HepG2 (cell line): ENCODE results near the gene SYT7. TPM values are rescaled to one million over a fixed set of nuclear protein-coding genes. Genes with fewer than 3 reads are reported as not detected.

ENCODE experiments used
- microRNA counts: library from miRNA; unstranded; fragments of <30 nt; microRNA quantifications from one replicate; lab custom pipeline; 2015
- microRNA-seq: library from miRNA; unstranded; fragments of <30 nt; microRNA quantifications from one replicate; pipeline ENCODE4, GENCODE V29; 2020
- polyA plus RNA-seq, 8 experiments: library from polyadenylated mRNA; depleted of rRNA in 3 of 8; stranded (reverse) in 7 of 8; unstranded in 1 of 8; fragments of >200 nt; fragmentation: Illumina TruSeq in 4 of 8; extraction: Trizol in 4 of 8; gene quantifications; 2 replicates each; pipeline versions ENCODE4 v1.2.1 to v1.2.3, GENCODE V29; 2011 to 2016; ENCODE audit warnings: low read depth in 4 of 8, missing spikeins in 1 of 8, mixed read lengths in 1 of 8; ENCODE audit not compliant: insufficient read depth in 1 of 8
- small RNA-seq, 3 experiments: library from RNA; depleted of rRNA; stranded (forward); fragments of <200 nt; gene quantifications; one replicate each; pipeline ENCODE3, GENCODE V24; 2012; ENCODE audit warnings: low read depth in 2 of 3, low replicate concordance in 1 of 3; ENCODE audit not compliant: insufficient read length in 3 of 3, insufficient read depth in 2 of 3
- total RNA-seq, 5 experiments: library from RNA; depleted of rRNA; stranded (reverse); fragments of >200 nt; fragmentation: Illumina TruSeq; extraction: Trizol; gene quantifications; 2 replicates each; pipeline ENCODE4 v1.2.3, GENCODE V29; 2016; ENCODE audit warnings: low read depth in 1 of 5

SYT7 gene
- total and polyA plus RNA-seq, 2 of the 13 experiments (the other 11 are each of a cell fraction or from before 2014, with no cell fraction given) = 1.4 to 4.4 TPM

MicroRNA genes within 50 kb of the gene (microRNA counts, 767-probe panel; counts per million panel counts)
- microRNA hsa-miR-4488 (lab: Ali Mortazavi, UCI) = not detected

Small RNA genes lying within 50 kb of the gene (microRNA-seq; reads per million reads assigned to microRNA genes)
- gene MIR4488 = not detected

Small RNA genes lying within 50 kb of the gene (small RNA-seq; reads per million reads assigned to genes)
- 0 reads per million in 3 experiments for gene MIR4488

Other genes with a start within 250 kb of the SYT7 start
- gene DDB1, start 248.0 kb downstream of the SYT7 start, total RNA-seq (2016; rRNA removed; fragmentation: Illumina TruSeq; extraction: Trizol) = 266 and 292 TPM in 2 replicates
- gene DDB1, start 248.0 kb downstream of the SYT7 start, polyA plus RNA-seq (2011; rRNA removed) = 175 and 217 TPM in 2 replicates
- gene TKFC, start 247.8 kb downstream of the SYT7 start, total RNA-seq (2016; rRNA removed; fragmentation: Illumina TruSeq; extraction: Trizol) = 173 and 197 TPM in 2 replicates
- gene TKFC, start 247.8 kb downstream of the SYT7 start, polyA plus RNA-seq (2011; rRNA removed) = 147 and 237 TPM in 2 replicates
- 11.5 and 14.9 TPM in 2 replicates for gene CYB561A3, start 219.2 kb downstream of the SYT7 start, total RNA-seq (2016; rRNA removed; fragmentation: Illumina TruSeq; extraction: Trizol)
- gene CYB561A3, start 219.2 kb downstream of the SYT7 start, polyA plus RNA-seq (2011; rRNA removed) = 11.4 and 14.7 TPM in 2 replicates
- 29.7 and 43.5 TPM in 2 replicates for gene TMEM138, start 218.7 kb downstream of the SYT7 start, total RNA-seq (2016; rRNA removed; fragmentation: Illumina TruSeq; extraction: Trizol)
- gene TMEM138, start 218.7 kb downstream of the SYT7 start, polyA plus RNA-seq (2011; rRNA removed) = 51.0 and 61.0 TPM in 2 replicates
- 25.2 and 25.4 TPM in 2 replicates for gene TMEM216, start 188.5 kb downstream of the SYT7 start, total RNA-seq (2016; rRNA removed; fragmentation: Illumina TruSeq; extraction: Trizol)
- 53.7 and 60.1 TPM in 2 replicates for gene TMEM216, start 188.5 kb downstream of the SYT7 start, polyA plus RNA-seq (2011; rRNA removed)
- 29.4 and 34.1 TPM in 2 replicates for gene CPSF7, start 151.1 kb downstream of the SYT7 start, total RNA-seq (2016; rRNA removed; fragmentation: Illumina TruSeq; extraction: Trizol)
- gene CPSF7, start 151.1 kb downstream of the SYT7 start, polyA plus RNA-seq (2011; rRNA removed) = 36.8 and 40.6 TPM in 2 replicates
- 44.2 and 53.3 TPM in 2 replicates for gene SDHAF2, start 151.0 kb downstream of the SYT7 start, total RNA-seq (2016; rRNA removed; fragmentation: Illumina TruSeq; extraction: Trizol)
- gene SDHAF2, start 151.0 kb downstream of the SYT7 start, polyA plus RNA-seq (2011; rRNA removed) = 70.4 and 70.5 TPM in 2 replicates
- gene LRRC10B, start 72.3 kb downstream of the SYT7 start, total RNA-seq (2016; rRNA removed; fragmentation: Illumina TruSeq; extraction: Trizol) = not detected in 2 replicates
- gene LRRC10B, start 72.3 kb downstream of the SYT7 start, polyA plus RNA-seq (2011; rRNA removed) = not detected in 2 replicates
- gene DAGLA, start 99.3 kb upstream of the SYT7 start, total RNA-seq (2016; rRNA removed; fragmentation: Illumina TruSeq; extraction: Trizol) = 2.3 and 3.9 TPM in 2 replicates
- 2.6 and 3.3 TPM in 2 replicates for gene DAGLA, start 99.3 kb upstream of the SYT7 start, polyA plus RNA-seq (2011; rRNA removed)
- 7.9 and 10.2 TPM in 2 replicates for gene MYRF, start 171.6 kb upstream of the SYT7 start, total RNA-seq (2016; rRNA removed; fragmentation: Illumina TruSeq; extraction: Trizol)
- gene MYRF, start 171.6 kb upstream of the SYT7 start, polyA plus RNA-seq (2011; rRNA removed) = 25.9 and 33.2 TPM in 2 replicates
- gene TMEM258, start 211.5 kb upstream of the SYT7 start, total RNA-seq (2016; rRNA removed; fragmentation: Illumina TruSeq; extraction: Trizol) = 164 and 175 TPM in 2 replicates
- gene TMEM258, start 211.5 kb upstream of the SYT7 start, polyA plus RNA-seq (2011; rRNA removed) = 363 and 424 TPM in 2 replicates
- gene FEN1, start 211.8 kb upstream of the SYT7 start, total RNA-seq (2016; rRNA removed; fragmentation: Illumina TruSeq; extraction: Trizol) = 102 and 116 TPM in 2 replicates
- 10.9 and 12.4 TPM in 2 replicates for gene FEN1, start 211.8 kb upstream of the SYT7 start, polyA plus RNA-seq (2011; rRNA removed)
- 65.8 and 108 TPM in 2 replicates for gene FADS1, start 235.9 kb upstream of the SYT7 start, total RNA-seq (2016; rRNA removed; fragmentation: Illumina TruSeq; extraction: Trizol)
- 91.8 and 98.4 TPM in 2 replicates for gene FADS1, start 235.9 kb upstream of the SYT7 start, polyA plus RNA-seq (2011; rRNA removed)
- 54.7 and 124 TPM in 2 replicates for gene FADS2, start 247.2 kb upstream of the SYT7 start, total RNA-seq (2016; rRNA removed; fragmentation: Illumina TruSeq; extraction: Trizol)
- gene FADS2, start 247.2 kb upstream of the SYT7 start, polyA plus RNA-seq (2011; rRNA removed) = 90.1 and 125 TPM in 2 replicates